B cell (primary cell): ENCODE results near the gene MRPL4. TPM values are rescaled to one million over a fixed set of nuclear protein-coding genes. Genes with fewer than 3 reads are reported as not detected.

Experiments
- ATAC-seq: fragments of 200-7000 bp; cut with Tn5 transposase; one replicate; pipeline ENCODE4 v1.10.0; 2021; ENCODE audit warnings: low read depth, mild to moderate bottlenecking, moderate number of reproducible peaks, moderate library complexity
- CTCF ChIA-PET: fragments of 350-600 bp; sonication (Branson Sonifier 250); formaldehyde crosslinking; loops from one replicate; lab custom pipeline; 2021; ENCODE audit warnings: antibody characterized with exemption, inconsistent platforms; lab: Charles Lee
- POLR2A ChIA-PET: fragments of 350-600 bp; sonication (Branson Sonifier 250); formaldehyde crosslinking; loops from one replicate; lab custom pipeline; 2021; ENCODE audit warnings: antibody characterized with exemption; lab: Charles Lee
- DNase-seq: peaks from one replicate; pipeline ENCODE4 v3.0.0; 2013
- H2AFZ ChIP-seq: 2 replicates; pipeline ENCODE4 v1.6.1; 2012; ENCODE audit warnings: mild to moderate bottlenecking, low read depth, low read length; ENCODE audit not compliant: insufficient read depth, poor library complexity, severe bottlenecking
- H3K27ac ChIP-seq, 2 donors: 1 replicate in 1 of 2; 2 replicates in 1 of 2; pipeline ENCODE4 v1.5.1; 2012 to 2013; ENCODE audit warnings: low read length in 2 of 2, mild to moderate bottlenecking in 2 of 2, moderate library complexity in 1 of 2
- H3K27me3 ChIP-seq, 4 experiments: fragments of 200-600 bp in 1 of 4; sonication (generic) in 1 of 4; replicated peaks in 1 of 4; 1 replicate in 2 of 4; 2 replicates in 2 of 4; pipeline versions ENCODE4 v1.6.1 to v1.7.0; 2013 to 2016; ENCODE audit warnings: low read length in 3 of 4, mild to moderate bottlenecking in 2 of 4, mixed read lengths in 1 of 4, moderate library complexity in 1 of 4; ENCODE audit not compliant: insufficient read depth in 4 of 4, control insufficient read depth in 3 of 4; ENCODE audit errors: control extremely low read depth in 1 of 4
- H3K36me3 ChIP-seq, 2 experiments: replicated peaks in 1 of 2; 1 replicate in 1 of 2; 2 replicates in 1 of 2; pipeline versions ENCODE4 v1.6.1 to v1.7.1; 2013; ENCODE audit warnings: low read length in 1 of 2; ENCODE audit not compliant: insufficient read depth in 2 of 2, control insufficient read depth in 1 of 2; ENCODE audit errors: control extremely low read depth in 1 of 2, extremely low read depth in 1 of 2
- H3K4me1 ChIP-seq, 2 donors: fragments of 200-600 bp in 1 of 2; sonication (generic) in 1 of 2; 1 replicate in 1 of 2; 2 replicates in 1 of 2; pipeline versions ENCODE4 v1.5.1 to v1.6.1; 2013 to 2017; ENCODE audit warnings: low read length in 2 of 2; ENCODE audit not compliant: control insufficient read depth in 2 of 2, insufficient read depth in 2 of 2
- H3K4me2 ChIP-seq: replicated peaks from 2 replicates; pipeline ENCODE3; 2012; ENCODE audit warnings: mild to moderate bottlenecking, low read depth, low read length; ENCODE audit not compliant: poor library complexity, severe bottlenecking
- H3K4me3 ChIP-seq, 5 experiments: fragments of 200-600 bp in 1 of 5; sonication (generic) in 1 of 5; 1 replicate in 3 of 5; 2 replicates in 2 of 5; pipeline versions ENCODE4 v1.5.1 to v1.7.0; 2011 to 2016; ENCODE audit warnings: low read length in 4 of 5, mild to moderate bottlenecking in 4 of 5, low read depth in 2 of 5, control low read depth in 1 of 5, moderate library complexity in 1 of 5; ENCODE audit not compliant: insufficient read depth in 1 of 5; ENCODE audit errors: control extremely low read depth in 1 of 5, extremely low read depth in 1 of 5
- H3K79me2 ChIP-seq: fragments of 200-600 bp; sonication (generic); one replicate; pipeline ENCODE4 v1.6.0; 2016; ENCODE audit warnings: low read length; ENCODE audit not compliant: control insufficient read depth, insufficient read depth
- H3K9ac ChIP-seq: fragments of 200-600 bp; sonication (generic); 2 replicates; pipeline ENCODE4 v1.6.1; 2017; ENCODE audit warnings: mild to moderate bottlenecking, low read length, moderate library complexity
- H3K9me3 ChIP-seq, 3 donors: one replicate each; pipeline versions ENCODE4 v1.6.1 to v1.7.1; 2013; ENCODE audit warnings: low read length in 2 of 3; ENCODE audit not compliant: control insufficient read depth in 2 of 3, insufficient read depth in 1 of 3; ENCODE audit errors: control extremely low read depth in 1 of 3
- H4K20me1 ChIP-seq: 2 replicates; pipeline ENCODE4 v1.6.0; 2012; ENCODE audit warnings: mild to moderate bottlenecking, low read length; ENCODE audit not compliant: insufficient read depth, control insufficient read depth, poor library complexity, severe bottlenecking
- H3K27ac Mint-ChIP-seq: one replicate; pipeline ENCODE4 v1.8.0; 2021; ENCODE audit warnings: mixed read lengths
- H3K27me3 Mint-ChIP-seq: one replicate; pipeline ENCODE4 v1.8.0; 2021; ENCODE audit warnings: mixed read lengths
- H3K4me1 Mint-ChIP-seq: one replicate; pipeline ENCODE4 v1.8.0; 2021; ENCODE audit warnings: mixed read lengths
- H3K4me3 Mint-ChIP-seq: one replicate; pipeline ENCODE4 v1.8.0; 2021; ENCODE audit warnings: mixed read lengths
- H3K9me3 Mint-ChIP-seq: one replicate; pipeline ENCODE4 v1.8.0; 2022; ENCODE audit warnings: mixed read lengths; ENCODE audit not compliant: insufficient read depth
- CTCF ChIP-seq: fragments of 200-600 bp; IDR thresholded peaks from one replicate; pipeline ENCODE4 v1.8.0; 2022; ENCODE audit warnings: antibody characterized with exemption, mild to moderate bottlenecking
- EZH2 ChIP-seq: IDR thresholded peaks from 2 replicates; pipeline ENCODE4 v1.6.1; 2012; ENCODE audit warnings: borderline replicate concordance, low read depth, mild to moderate bottlenecking, moderate library complexity, low read length; ENCODE audit not compliant: insufficient read depth, poor library complexity, severe bottlenecking
- WGBS: methylation state at CpG from one replicate; pipeline ENCODE4 v1.1.5; 2013; ENCODE audit warnings: missing lambda C conversion rate; ENCODE audit not compliant: insufficient coverage; 5-methylcytosine and 5-hydroxymethylcytosine counted together
- intact Hi-C: fragments of 100-400 bp; cut with micrococcal nuclease; formaldehyde crosslinking; loops from one replicate; pipeline ENCODE4 v1.10.0; 2022
- polyA plus RNA-seq: library from polyadenylated mRNA; depleted of rRNA; stranded (reverse); fragments of >200 nt; gene quantifications from 2 replicates; pipeline ENCODE4 v1.2.3, GENCODE V29; 2012
- total RNA-seq, 2 donors: library from RNA; stranded (reverse); fragments of 120-200 nt in 1 of 2; gene quantifications; 1 replicate in 1 of 2; 2 replicates in 1 of 2; pipeline versions ENCODE4 v1.2.3 to v1.2.4, GENCODE V29; 2013 to 2022

MRPL4 gene
- total and polyA plus RNA-seq, 2 donors (not counting 1 experiment from before 2014, with no cell fraction given), result 39.8 to 81.1 TPM

GRCh38 chr19:10217085-10217484 is 34.9 kb upstream of the MRPL4 start:
- ChIA-PET CTCF (interaction anchor here (1.1 kb wide), 1 partner anchor 33 kb away, joined by 3 read pairs; no protein-coding TSS in a partner anchor), POLR2A (interaction anchor here (0.7 kb wide), 1 partner anchor 103 kb away, joined by 3 read pairs; no protein-coding TSS in a partner anchor)
- H4K20me1 ChIP-seq, result no peaks in the 10 kb centered on the region
- Mint-ChIP-seq H3K4me1 (peaks cover 10% of the 10 kb centered on the region), H3K9me3 (no peaks in the 10 kb centered on the region), H3K27ac (no peak overlapping the region), H3K4me3 (no peak overlapping the region), H3K27me3 (no peaks in the 10 kb centered on the region)
- H3K36me3 ChIP-seq, result no peaks in the 10 kb centered on the region
- H3K27me3 ChIP-seq, result no peaks in the 10 kb centered on the region
- no peak overlapping the region for H2AFZ ChIP-seq
- intact Hi-C loops, result loop anchor here (5.0 kb wide), 1 partner anchor 35 kb away; the partner anchor contains the start of gene MRPL4
- no peak overlapping the region for H3K27ac ChIP-seq
- no peak for DNase-seq
- no peak for TF ChIP-seq EZH2
- no peak for TF ChIP-seq CTCF
- no peak overlapping the region for H3K4me3 ChIP-seq
- H3K4me2 ChIP-seq, result no peak overlapping the region
- H3K79me2 ChIP-seq, result no peaks in the 10 kb centered on the region
- no peak for ATAC-seq
- H3K9ac ChIP-seq, result no peak overlapping the region
- 94% methylated on average over 5 of the region's 9 CpGs for WGBS
- no peaks in the 10 kb centered on the region for H3K9me3 ChIP-seq
- peaks cover 5 to 6% of the 10 kb centered on the region in 2 donors for H3K4me1 ChIP-seq

DNA sequence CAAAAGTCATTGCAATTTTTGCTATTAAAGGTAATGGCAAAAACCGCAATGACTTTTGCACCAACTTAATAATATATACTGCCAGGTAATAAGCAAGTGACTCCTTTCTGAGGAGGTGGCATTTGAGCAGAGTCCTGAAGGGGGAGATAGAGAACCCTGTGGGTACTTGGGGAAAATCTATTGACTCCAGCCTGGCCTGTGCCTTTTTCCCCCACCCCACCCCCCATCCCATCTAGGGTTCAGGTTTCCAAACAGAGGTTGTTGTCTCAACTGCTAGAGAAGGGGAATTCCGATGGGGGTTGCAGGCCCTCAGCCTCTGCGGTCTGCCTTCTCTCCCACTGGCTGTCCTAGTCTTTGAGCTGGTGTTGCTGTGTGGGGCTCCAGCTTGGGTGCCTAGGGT is 32.3 kb upstream of the MRPL4 start:
- 20% methylated on average over 1 of the region's 3 CpGs for WGBS
- no peaks in the 10 kb centered on the region for H4K20me1 ChIP-seq
- no peak overlapping the region for H3K9ac ChIP-seq
- TF ChIP-seq CTCF (peak; percentile 39), EZH2 (no peak)
- H3K27ac Mint-ChIP-seq, result no peak overlapping the region
- ChIA-PET CTCF (interaction anchor here (0.8 to 3.6 kb wide), 10 partner anchors 8 to 171 kb away, joined by 3 to 30 read pairs (median 4); partner anchors contain the start of genes DNMT1 and S1PR2), POLR2A (no interaction called here)
- H3K36me3 ChIP-seq, result no peaks in the 10 kb centered on the region
- H2AFZ ChIP-seq, result no peak overlapping the region
- H3K27me3 ChIP-seq, result no peaks in the 10 kb centered on the region
- H3K9me3 Mint-ChIP-seq, result no peaks in the 10 kb centered on the region
- H3K4me2 ChIP-seq, result no peak overlapping the region
- H3K4me3 ChIP-seq, result no peak overlapping the region
- intact Hi-C loops, result loop anchor here (5.0 kb wide), 1 partner anchor 33 kb away; the partner anchor contains the start of gene MRPL4
- H3K27me3 Mint-ChIP-seq, result no peaks in the 10 kb centered on the region
- H3K4me1 ChIP-seq, result peaks cover 5 to 6% of the 10 kb centered on the region in 2 donors
- H3K79me2 ChIP-seq, result no peaks in the 10 kb centered on the region
- H3K4me3 Mint-ChIP-seq, result no peak overlapping the region
- H3K4me1 Mint-ChIP-seq, result peaks cover 10% of the 10 kb centered on the region
- DNase-seq, result peak; percentile 66
- no peak overlapping the region for H3K27ac ChIP-seq
- peak; percentile 84 for ATAC-seq
- H3K9me3 ChIP-seq, result no peaks in the 10 kb centered on the region
